PC-9 (cell line): ENCODE measurements around the gene MTUS2.

Source experiments
- EZH2 ChIP-seq: fragments of 200-600 bp; sonication (generic); IDR thresholded peaks from 2 replicates; pipeline ENCODE4 v1.8.0; 2017; ENCODE audit warnings: antibody characterized with exemption, low read depth
- TF ChIP-seq, protein P1 (sequence below): fragments of 200-600 bp; sonication (generic); conservative IDR thresholded peaks from 2 replicates; pipeline ENCODE4 v1.6.1; 2017; ENCODE audit warnings: mixed run types, antibody characterized with exemption, mild to moderate bottlenecking, moderate library complexity

- TF ChIP-seq, protein P1, sequence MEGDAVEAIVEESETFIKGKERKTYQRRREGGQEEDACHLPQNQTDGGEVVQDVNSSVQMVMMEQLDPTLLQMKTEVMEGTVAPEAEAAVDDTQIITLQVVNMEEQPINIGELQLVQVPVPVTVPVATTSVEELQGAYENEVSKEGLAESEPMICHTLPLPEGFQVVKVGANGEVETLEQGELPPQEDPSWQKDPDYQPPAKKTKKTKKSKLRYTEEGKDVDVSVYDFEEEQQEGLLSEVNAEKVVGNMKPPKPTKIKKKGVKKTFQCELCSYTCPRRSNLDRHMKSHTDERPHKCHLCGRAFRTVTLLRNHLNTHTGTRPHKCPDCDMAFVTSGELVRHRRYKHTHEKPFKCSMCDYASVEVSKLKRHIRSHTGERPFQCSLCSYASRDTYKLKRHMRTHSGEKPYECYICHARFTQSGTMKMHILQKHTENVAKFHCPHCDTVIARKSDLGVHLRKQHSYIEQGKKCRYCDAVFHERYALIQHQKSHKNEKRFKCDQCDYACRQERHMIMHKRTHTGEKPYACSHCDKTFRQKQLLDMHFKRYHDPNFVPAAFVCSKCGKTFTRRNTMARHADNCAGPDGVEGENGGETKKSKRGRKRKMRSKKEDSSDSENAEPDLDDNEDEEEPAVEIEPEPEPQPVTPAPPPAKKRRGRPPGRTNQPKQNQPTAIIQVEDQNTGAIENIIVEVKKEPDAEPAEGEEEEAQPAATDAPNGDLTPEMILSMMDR = no peak
- no peak for TF ChIP-seq EZH2
Measured at GRCh38 chr13:29224206-29224605, 404.1 kb downstream of the MTUS2 start.
